ENCODE data around the gene TLK2.

Gene TLK2

DNA sequence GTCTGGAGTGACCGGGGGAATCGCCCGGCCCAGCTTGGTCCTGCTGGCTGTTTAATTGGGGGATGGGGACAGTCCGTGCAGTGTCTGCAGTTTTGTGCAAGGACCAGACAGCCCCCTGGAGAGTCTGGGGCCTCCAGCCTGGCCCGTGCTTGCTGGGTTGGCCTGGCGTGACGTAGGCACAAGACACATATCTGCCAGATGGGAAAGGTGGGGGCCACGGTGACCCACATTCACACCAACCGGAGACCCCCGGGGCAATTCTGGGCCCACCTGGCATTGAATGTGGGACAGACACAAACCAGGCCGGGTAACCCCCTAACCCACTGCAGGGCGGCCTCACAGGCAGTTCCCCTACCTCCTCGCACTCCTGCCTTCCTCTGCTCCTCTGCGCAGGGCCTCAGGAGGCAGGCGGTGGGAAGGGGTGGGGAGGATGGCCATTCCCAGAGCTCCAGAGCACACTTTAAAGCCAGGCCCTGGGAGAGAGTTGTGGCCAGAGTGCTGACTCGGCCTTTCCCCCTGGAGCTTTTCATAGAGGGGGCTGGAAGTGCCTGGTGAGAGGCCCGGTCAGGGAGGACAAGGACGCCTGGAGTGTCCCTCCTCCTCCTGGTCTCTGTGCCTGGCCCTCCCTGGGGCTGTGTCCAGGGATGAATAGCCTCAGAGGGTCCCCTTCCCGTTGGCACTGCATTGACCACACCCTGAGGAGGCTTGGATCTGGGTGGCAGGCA is 150.4 kb downstream of the TLK2 start:
- DNase-seq (ENCODE audit: low read depth): no peak

- no peak for DNase-seq (ENCODE audit: low read depth)
These were observed 151.1 kb downstream of the TLK2 start for GRCh38 chr17:62629556-62630364.

GRCh38 chr17:62630365-62631085 is 151.9 kb downstream of the TLK2 start:
- no peak for DNase-seq (ENCODE audit: low read depth)

DNA sequence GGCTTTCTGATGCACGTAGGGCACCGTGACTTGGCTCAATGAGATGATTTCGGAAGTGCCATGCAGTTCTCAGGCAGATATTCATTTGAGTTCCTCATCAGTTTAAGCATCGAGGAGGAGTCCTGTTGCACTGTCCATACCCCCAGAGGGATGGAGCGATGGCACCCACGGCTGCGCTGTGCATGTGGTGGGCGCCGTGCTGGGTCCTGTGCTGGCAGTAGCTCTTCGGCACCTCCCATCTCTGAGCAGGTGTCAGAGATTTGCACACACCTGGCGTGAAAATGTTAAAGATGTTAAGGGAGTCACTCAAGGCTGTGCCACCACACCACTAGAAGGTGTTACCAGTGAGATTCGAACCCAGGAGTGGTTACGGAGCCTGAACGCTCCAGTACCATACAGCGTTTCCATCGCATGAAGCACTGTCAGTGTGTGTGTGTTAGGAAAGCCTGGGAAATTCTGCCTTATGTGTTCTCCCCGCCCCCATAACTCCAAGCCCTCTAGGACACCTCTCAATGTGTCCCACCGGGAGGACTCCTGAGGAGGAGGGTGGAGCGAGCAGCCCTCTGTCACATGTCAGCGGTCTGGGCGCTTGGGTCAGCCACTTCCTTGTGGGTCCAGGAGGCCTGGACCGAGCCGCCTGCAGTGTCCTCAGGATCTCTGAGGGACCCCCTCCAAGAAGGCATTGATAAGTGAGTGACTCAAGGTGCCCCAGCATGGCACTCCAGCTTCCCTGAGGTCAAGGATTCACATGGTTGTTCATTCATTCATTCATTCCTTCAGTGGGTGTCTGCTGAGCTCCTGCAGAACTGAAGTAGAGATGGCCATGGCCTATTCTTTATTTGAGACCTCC is 152.7 kb downstream of the TLK2 start:
- DNase-seq (ENCODE audit: low read depth): no peak

GRCh38 chr17:62631936-62632924 is 153.6 kb downstream of the TLK2 start:
- no peak for DNase-seq (ENCODE audit: low read depth)

DNA sequence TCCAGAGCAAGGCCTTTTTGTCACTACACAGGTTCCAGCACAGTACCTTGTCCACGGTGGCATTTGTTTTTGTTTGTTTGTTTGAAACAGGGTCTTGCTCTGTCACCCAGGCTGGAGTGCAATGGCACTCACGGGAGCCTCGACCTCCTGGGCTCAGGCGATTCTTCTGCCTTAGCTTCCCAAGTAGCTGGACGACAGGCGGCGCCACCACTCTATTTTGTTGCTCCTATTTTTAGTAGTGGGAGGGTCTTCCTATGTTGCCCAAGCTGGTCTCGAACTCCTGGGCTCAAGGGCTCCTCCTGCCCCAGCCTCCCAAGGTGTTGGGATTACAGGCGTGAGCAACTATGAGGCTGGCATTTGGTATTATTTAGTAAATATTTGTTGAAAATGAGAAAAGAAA is 159.2 kb downstream of the TLK2 start:
- no peak for DNase-seq (ENCODE audit: low read depth)

GRCh38 chr17:62641153-62641552 is 162.5 kb downstream of the TLK2 start:
- DNase-seq (ENCODE audit: low read depth): no peak

- DNase-seq (ENCODE audit: low read depth): no peak
These were observed 163.3 kb downstream of the TLK2 start for GRCh38 chr17:62641951-62642350.

DNA sequence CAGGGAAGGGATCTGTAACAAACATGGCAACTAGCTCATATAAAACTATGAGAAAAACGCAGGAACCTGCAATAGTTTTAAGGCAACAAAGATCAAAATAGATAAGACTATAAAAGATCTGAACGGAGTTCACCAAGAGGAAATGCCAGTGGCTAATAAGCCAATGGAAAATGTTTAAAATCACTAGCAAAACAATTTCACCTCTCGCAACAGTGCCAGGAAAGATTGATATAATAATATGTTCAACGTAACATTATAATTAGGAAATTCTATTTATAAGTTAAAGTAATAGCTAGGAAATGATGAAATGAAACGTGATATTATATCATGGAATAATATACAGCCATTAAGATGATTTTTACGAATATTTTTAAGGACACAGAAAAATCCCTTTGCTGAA is 164.9 kb downstream of the TLK2 start:
- no peak for DNase-seq (ENCODE audit: low read depth)

DNA sequence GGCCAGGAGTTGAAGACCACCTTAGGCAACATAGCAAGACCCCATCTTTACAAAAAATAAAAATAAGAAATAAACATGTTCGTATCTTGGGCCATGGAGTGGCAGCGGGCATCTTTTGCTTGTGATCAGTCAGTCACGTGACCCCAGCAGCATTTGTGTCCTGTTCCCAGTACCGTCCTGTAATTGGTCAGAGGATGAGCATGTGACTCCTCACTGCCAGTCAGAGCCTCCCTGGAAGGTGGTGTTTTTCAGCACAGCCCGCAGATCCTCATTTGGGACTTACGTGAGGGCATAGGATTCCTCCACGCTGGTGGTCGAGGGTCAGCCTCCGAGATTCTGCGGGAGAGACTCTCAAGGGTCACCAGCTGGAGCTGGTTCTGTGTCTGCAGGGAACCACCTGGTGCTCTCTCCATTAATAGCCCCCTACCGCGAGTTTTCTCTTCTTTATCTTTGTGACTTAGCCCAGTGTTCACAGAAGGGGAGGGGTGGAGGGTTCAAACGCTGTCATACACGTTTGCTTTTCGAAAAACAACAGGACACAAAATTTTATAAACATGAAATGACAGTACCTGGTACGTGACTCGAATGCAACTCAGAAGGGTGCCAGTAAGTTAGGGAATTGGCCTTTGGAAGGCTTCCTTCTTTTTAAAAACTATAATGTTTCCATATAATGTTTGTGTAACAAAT is 166.0 kb downstream of the TLK2 start:
- DNase-seq (ENCODE audit: low read depth): no peak

GRCh38 chr17:62648251-62648955 is 169.8 kb downstream of the TLK2 start:
- no peak for DNase-seq (ENCODE audit: low read depth)

DNA sequence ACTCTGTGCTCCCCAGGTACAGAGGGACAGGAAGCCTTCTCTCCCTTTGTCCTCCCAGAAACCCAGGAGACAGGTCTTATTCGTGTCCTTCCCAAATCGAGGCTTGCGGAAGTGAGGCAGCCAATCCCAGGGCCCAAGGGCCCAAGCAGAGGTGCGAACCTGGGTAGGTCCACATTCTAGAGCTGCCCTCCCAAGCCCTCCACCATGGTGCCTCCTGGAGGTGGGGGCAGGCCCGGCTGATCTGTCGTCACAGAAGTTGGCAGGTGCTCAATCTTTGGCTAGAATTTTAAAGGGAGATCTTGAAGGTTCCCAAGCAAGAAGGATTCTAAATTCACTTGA is 170.3 kb downstream of the TLK2 start:
- no peak for DNase-seq (ENCODE audit: low read depth)

- DNase-seq (ENCODE audit: low read depth): no peak
These were observed 170.9 kb downstream of the TLK2 start for GRCh38 chr17:62649570-62649969.

DNA sequence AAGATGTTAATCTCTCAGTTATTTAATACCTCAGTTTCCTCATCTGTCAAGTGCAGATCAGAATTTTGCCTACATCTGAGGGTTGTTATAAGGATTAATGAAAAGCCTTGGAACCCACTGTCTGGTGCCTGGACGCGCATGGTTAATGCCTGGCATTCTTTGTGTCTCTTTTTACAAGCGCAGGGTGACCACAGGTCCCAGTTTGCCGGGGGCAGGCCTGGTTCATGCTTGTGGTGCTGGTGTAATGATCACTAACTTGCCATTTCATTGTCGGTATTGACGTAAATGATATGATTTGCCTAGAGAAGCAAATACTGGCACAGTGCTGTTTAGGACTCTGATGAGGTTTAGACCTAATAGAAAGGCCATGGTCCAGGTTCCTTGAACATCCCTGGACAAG is 172.0 kb downstream of the TLK2 start:
- no peak for DNase-seq (ENCODE audit: low read depth)

GRCh38 chr17:62652251-62653001 is 173.8 kb downstream of the TLK2 start:
- no peak for DNase-seq (ENCODE audit: low read depth)

DNA sequence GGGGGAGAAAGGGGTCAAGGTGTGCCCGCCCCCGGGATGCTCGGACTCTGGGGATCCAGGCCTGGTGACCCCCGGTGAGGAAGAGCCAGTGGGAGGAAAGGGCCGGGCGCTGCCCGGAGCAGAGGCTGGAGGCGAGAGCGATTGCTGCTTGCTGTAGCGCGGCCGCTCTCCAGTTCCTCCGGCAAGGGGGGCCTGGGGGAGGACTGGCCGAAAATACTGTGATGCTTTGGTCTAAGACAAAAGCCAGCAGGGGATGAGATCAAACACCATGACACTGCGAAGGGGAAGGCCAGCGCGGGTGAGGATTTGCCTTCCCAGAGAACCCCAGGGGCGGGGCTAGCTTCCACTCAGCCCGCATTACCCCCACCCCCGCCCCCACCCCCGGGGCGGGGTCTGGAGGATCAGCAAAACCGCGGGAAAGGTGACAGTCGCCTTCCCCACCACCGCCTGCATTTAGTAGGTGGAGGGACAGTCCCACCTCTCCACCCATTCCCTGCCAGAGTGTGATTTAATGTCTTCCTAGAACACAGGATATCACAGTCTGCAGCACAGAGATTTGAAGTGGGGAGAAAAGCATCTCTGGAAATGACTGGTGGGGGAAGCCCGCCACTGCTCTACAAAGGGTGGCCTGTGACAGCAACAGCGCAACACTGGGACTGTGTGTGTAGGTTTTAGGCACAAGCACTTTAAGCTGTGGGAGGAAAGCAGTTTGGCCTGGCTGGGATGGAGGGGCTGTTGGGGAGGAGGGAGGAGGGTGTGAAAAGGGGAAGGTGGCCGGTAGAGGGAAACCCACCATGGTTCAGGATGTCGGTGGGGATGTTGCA is 174.6 kb downstream of the TLK2 start:
- DNase-seq (ENCODE audit: low read depth): peak; percentile 73

DNA sequence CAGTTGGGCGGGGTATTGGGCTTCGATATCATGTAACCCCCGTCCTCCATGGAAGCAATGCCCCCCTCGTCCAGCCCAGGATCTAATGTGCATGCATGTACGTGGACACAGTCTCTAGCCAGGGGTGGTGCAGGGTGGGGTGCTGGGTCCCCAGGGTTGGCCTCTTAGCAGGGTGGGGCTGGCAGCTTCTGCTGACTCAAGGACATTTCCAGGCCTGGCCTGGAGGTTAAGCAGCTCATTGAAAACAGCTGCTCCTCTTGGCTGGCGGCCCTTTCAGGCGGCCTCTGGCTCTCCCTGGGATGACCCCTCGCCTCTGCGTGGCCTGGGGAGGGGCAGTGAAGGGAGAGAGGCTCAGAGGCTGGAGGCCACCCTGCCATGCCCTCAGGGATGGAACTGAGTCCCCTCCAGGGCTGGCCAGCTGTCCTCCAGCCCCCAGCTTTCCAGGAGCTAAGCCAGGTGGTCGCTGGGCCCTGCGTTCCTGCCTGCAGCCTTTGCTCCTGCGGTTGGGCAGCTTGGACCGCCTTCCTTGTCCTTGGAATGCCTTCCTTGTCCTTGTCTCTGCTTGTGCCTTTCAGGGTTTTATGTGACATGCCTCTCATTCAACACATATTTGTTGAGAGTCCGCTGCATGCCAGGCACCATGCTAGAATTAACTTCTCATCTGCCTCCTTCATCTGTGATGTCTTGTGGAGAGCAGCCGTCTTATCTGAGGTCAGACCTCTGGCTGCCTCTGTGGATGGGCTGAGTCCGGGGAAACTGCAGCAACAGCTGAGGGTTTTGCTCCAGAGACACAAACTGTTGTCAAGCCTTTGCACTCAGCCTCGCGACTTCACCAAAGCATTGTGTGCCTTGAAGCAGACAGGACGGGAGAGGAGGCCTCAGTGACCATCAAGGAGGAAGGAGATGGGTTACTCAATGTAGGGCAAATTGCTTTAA is 175.5 kb downstream of the TLK2 start:
- DNase-seq (ENCODE audit: low read depth): no peak
